ENCODE data around the gene PIGN.
"Not testable (repeated sequence)": the region's sequence is repeated elsewhere in the genome, so short reads cannot be mapped to it uniquely, and the experiment has no call there.

PIGN gene

GRCh38 chr18:62182220-62182619 lies 4.6 kb downstream of the PIGN start:
- no peak for DNase-seq (ENCODE audit: low read depth)

DNA sequence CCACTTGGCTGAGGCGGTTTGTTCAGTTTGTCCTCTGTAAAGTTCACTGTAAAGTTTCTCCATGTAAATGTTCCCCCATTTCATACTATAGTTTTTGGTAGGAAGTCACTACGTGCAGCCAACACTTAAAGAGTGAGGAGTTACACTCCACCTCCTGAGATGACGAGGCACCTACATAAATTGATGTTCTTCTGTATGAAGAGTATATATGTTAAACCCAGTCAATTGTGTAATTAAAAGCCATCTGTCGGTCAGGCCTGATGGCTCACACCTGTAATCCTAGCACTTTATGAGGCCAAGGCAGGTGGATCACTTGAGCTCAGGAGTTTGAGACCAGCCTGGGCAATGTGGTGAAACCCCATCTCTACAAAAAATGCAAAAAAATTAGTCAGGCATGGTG lies 7.6 kb downstream of the PIGN start:
- no peak for DNase-seq (ENCODE audit: low read depth)

- DNase-seq (ENCODE audit: low read depth) = no peak
These were observed 9.6 kb downstream of the PIGN start for GRCh38 chr18:62177271-62177670.

- no peak for DNase-seq (ENCODE audit: low read depth)
These were observed 11.3 kb downstream of the PIGN start for GRCh38 chr18:62175521-62175920.

DNA sequence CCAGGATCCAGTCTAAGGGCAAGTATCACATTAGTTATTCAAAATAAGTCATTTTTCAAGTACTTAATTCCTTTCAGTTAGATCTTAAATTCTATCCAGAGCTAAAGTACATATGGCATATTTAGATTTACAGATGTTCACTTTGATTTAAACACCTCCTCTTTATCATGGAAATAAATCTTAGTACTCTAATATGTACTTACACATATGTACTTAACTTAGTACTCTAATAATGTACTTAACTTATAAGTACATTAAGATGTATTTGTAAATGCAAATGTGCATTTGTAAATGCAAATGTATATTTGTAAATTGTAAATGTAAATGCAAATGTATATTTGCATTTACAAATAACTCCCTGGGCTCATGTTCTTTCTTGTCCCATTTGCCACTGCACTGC lies 14.6 kb downstream of the PIGN start:
- no peak for DNase-seq (ENCODE audit: low read depth)

DNA sequence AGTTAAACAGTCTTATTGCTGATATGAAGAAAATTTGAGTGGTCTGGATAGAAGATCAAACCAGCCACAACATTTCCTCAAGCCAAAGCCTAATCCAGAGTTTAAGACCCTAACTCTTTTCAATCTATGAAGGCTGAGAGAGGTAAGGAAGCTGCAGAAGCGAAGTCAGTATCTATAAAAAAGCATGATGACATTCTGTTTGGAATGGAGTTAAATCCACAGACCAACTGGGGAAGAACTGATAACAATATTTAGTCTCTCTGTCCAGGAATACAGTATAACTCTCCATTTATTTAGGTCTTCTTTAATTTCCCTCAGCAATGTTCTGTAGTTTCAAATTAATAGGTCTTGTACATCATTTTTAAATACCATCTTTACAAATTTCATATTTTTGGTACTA lies 16.0 kb downstream of the PIGN start:
- DNase-seq (ENCODE audit: low read depth) = no peak

- not testable (repeated sequence) for DNase-seq (ENCODE audit: low read depth)
These were observed 20.3 kb downstream of the PIGN start for GRCh38 chr18:62166524-62166923.

DNA sequence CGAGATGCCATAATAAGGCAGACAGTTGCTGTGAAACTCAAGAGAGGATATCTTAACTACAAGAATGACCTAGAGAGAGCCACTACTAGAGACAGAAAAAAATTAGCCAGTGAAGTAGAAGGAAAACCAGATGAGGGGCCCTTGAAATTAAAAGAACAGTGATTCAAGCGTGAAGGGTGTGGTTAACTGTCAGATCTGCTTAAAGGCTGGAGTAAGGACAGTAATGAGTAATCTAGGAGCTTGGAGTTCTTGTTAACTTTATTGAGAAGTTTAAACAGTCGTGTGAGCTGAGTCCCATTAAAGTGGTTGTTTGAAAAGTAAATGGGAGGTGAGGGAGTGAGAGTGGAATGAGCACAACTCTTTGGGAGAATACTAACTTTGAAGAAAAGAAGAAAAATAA lies 21.3 kb downstream of the PIGN start:
- DNase-seq (ENCODE audit: low read depth) = no peak

DNA sequence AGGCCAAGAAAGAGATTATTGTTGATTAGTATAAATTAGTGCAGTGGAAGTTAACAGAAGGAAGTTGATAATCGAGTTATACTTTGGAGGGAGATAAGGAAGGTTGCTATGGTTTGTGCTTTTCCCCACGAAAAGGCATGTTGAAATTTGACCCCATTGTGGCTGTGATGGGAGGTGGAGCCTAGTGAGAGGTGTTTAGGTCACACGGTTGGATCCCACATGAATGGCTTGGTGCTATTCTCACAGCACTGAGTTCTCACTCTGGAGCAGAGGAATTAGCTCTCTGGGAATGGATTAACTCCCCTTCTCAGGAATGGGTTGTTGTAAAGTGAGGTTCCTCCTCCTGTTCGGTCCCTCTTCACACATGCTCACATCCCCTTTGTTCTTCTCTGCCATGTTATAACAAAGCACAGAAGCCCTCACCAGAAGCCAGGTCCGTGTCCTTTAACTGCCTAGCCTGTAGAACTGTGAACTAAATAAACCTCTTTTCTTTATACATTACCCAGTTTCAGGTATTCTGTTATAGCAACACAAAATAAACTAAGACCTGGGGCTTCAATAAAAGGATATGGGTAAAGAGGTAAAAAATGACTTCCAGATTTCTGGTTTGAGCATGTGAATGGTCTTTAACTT lies 21.9 kb downstream of the PIGN start:
- no peak for DNase-seq (ENCODE audit: low read depth)

GRCh38 chr18:62164310-62164709 lies 22.5 kb downstream of the PIGN start:
- DNase-seq (ENCODE audit: low read depth) = no peak

DNA sequence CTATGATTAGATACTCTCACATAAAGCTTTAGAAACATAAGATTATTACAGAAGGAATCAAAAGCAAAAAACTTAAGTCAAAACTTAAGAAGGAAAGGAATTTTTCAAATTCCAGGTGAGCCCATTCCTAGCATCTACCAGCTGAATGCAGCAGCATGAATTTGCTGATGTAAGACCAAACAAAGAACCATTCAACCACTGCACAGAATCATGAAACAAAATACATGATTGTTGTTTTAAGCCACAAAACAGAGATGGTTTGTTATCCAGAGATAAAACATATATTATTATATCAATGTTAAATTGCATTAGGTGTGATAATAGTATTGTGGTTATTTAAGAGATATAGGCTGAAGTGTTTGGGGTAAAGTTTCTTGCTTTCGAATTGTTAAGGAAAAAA lies 29.0 kb downstream of the PIGN start:
- DNase-seq (ENCODE audit: low read depth) = no peak

GRCh38 chr18:62152844-62153243 lies 34.0 kb downstream of the PIGN start:
- no peak for DNase-seq (ENCODE audit: low read depth)

- DNase-seq (ENCODE audit: low read depth) = no peak
These were observed 35.6 kb downstream of the PIGN start for GRCh38 chr18:62151068-62151771.

GRCh38 chr18:62144338-62144737 lies 42.5 kb downstream of the PIGN start:
- DNase-seq (ENCODE audit: low read depth) = no peak

- no peak for DNase-seq (ENCODE audit: low read depth)
These were observed 46.6 kb downstream of the PIGN start for GRCh38 chr18:62140259-62140658.

- no peak for DNase-seq (ENCODE audit: low read depth)
These were observed 48.2 kb downstream of the PIGN start for GRCh38 chr18:62138461-62139235.

- peak; percentile 37 for DNase-seq (ENCODE audit: low read depth)
These were observed 55.5 kb downstream of the PIGN start for GRCh38 chr18:62131301-62131909.

DNA sequence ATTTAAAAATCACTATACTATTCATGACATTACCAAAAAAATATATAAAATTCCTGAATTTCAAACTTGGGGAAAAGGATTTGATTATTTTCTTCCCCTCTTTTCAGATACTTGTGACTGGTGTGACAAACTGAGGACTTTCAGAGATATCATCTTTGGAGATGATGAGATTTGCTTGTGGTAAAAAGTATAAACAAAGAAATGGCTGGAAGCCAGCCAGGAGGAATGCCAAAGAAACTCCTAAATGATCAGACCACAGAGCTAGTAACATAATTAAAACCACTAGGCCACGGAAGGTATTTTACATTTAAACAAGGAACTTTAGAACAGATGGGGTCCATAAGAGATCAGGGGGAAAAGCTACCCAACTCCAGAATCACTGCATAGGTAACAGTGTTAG lies 58.7 kb downstream of the PIGN start:
- DNase-seq (ENCODE audit: low read depth) = peak; percentile 3

- no peak for DNase-seq (ENCODE audit: low read depth)
These were observed 60.1 kb downstream of the PIGN start for GRCh38 chr18:62126737-62127136.

DNA sequence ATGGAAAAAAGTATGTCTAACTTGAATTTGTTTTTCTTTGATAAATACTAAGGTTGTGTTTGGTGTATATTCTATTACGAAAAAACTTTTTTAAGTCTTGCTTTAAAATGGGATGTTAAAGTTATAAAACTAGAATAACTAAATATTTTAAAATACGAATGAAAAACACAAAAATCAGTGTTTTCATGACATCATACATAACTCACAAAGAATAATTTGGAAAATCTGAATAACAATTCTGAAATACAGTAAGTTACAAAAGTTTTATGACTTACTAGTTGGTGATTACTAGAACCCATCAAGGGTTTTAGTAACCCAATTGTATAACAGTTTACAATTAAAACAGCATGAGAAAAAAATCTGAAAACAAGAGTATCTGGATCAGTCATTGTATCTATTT lies 61.2 kb downstream of the PIGN start:
- no peak for DNase-seq (ENCODE audit: low read depth)

DNA sequence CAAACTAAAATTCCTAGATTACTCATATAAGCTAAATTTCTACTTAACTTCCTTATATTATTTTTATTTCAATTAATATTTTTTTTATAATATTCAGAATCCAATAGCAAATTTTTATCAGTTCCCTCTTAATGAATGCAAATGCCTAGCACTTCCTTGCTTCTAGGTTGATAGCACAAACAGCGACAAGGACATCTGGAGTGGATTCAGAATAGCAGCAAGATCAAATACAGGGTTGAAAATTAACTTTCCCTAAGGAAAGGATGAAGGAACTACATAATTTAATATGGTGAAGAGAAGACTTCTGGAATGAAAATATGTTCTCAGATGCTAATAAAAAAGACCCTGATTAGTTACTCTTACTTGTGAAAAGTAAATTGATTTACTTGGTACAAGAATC lies 64.5 kb downstream of the PIGN start:
- DNase-seq (ENCODE audit: low read depth) = no peak

DNA sequence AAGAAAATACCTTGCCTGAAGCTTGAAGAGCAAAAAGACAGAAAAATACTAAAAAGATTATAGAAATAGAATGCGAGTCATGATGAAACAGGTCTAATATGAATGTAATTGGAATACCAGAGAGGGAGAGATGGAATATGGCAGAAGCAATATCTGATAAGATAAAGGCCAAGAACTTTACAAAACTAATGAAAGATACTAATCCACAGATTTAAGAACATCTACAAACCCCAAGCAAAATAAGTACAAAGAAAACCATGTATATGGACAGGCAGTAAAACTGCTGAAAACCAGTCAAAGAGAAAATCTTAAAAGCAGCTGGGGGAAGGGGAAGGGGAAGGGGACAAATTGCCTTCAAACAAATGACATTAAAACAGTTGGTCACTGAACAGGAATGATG lies 67.0 kb downstream of the PIGN start:
- no peak for DNase-seq (ENCODE audit: low read depth)

DNA sequence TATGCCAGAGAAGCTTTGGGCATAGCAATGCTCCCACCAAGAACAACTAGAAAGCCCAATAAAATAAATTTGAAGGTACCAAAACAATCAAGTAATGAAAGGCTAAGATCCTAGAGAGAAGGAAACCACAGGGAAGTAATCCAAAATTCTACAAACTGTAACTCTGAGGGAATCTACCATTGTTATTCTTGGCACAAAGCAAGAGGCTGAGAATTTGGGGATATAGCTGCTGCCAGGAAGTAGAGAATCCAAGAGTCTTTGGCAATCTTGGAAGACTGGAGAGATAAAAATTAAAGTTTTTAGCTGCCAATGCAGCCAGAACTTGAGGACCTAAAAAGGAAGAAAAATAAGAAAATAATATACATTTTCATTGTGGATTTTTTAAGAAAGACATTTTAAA lies 68.5 kb downstream of the PIGN start:
- DNase-seq (ENCODE audit: low read depth) = peak; percentile 82

Measured in stromal cell of bone marrow (primary cell).